ENCODE measurements around the gene VAC14. TPM values are rescaled to one million over a fixed set of nuclear protein-coding genes. Genes with fewer than 3 reads are reported as not detected.

VAC14 gene
- total RNA-seq, 1 experiment from 2014 or later = 21.3 TPM

DNA sequence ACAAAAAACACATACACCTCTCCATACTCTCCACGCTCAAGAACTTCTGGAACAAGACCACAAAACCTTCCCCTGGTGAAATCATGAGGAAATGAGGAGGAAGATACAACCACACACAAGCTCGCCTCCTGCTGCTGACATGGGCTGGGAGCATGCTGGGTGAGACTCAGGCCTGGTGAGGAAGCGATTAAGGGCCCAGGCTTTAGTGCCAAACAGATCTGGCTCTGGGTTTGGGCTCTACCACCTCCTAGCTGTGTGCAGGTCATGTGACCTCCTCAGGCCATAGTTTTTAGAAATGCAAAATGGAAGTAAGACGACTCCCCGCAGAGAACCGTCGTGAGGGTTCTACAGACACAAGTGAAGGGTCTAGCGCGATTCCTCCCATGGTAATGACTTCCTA lies 41.3 kb downstream of the VAC14 start:
- Histone ChIP-seq H3K4me3 (no peak overlapping the region), H3K9me3 (replicated peaks) (no peaks in the 10 kb centered on the region), H3K36me3 (no peaks in the 10 kb centered on the region), H3K27ac (no peak overlapping the region), H3K27me3 (no peaks in the 10 kb centered on the region), H3K4me1 (peaks cover 3% of the 10 kb centered on the region; the same call in 1 of the 2 replicates)
- no peak for DNase-seq

DNA sequence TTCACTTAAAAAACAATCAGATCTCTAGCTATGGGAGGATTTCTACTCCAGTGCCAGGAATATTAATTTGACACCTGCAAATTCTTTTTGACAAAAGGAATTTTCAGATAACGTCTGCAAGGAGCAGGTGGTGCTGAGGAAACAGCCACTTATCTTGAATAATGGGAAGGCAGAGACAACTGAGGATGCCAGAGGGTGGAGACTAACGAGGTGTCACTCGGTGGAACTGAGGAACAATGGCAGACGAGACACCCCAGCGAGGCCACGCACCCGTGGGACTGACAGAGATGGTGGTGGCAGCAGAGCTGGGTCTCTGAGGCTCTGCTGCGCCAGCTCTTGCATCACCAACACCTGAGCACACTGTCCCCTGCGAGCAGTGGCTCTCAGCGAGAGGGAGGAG lies 42.2 kb downstream of the VAC14 start:
- no peak overlapping the region for H3K4me3 ChIP-seq
- H3K27ac ChIP-seq = no peak overlapping the region
- no peaks in the 10 kb centered on the region for H3K36me3 ChIP-seq
- H3K9me3 ChIP-seq (replicated peaks) = no peaks in the 10 kb centered on the region
- H3K27me3 ChIP-seq = no peaks in the 10 kb centered on the region
- peaks cover 3% of the 10 kb centered on the region; the same call in 1 of the 2 replicates for H3K4me1 ChIP-seq
- DNase-seq = no peak

DNA sequence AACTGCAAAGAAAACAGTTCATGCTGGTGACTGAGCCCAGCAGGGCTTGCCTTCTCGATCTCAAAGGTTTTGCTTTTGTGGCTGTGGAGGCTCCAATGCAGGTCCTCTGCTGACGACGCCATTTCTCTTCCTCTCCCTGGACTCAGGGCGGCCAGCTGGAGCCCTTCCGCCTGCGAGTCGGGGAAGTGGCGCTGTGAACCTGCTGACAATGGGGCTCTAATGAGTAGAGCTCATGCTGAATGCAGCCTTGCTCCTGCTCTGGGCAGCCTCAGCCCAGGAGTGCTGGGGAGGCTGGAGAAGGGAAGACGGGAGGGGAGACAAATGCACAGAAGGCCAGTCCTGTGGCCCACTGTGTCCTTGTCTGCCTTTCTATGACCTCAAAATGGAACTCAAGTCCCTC lies 43.8 kb downstream of the VAC14 start:
- Histone ChIP-seq H3K27ac (no peak overlapping the region), H3K27me3 (no peaks in the 10 kb centered on the region), H3K4me3 (no peak overlapping the region), H3K36me3 (no peaks in the 10 kb centered on the region), H3K4me1 (peaks cover 3% of the 10 kb centered on the region; the same call in 1 of the 2 replicates), H3K9me3 (replicated peaks) (no peaks in the 10 kb centered on the region)
- DNase-seq = no peak

DNA sequence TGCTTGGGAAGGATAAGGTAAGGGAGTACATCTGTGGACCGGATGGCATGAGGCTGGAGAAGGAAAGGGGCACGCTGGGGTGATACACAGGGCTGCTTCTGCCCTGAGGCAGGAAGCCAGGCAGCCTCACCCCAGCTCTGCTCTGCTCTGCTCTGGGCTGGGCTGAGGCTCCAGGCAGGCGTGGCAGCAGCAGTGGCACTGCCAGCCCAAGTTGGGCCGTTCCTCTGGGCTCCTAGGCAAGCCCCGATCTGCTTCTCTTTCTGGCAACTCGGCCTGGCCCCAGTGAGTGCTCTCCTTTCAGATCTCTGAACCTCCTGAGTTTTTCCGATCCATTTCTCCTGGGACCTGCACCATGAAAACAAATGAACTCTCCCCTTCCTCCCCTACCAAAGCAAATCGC lies 44.9 kb downstream of the VAC14 start:
- no peak for DNase-seq
- no peak overlapping the region for H3K27ac ChIP-seq
- H3K4me1 ChIP-seq = no peaks in the 10 kb centered on the region
- H3K27me3 ChIP-seq = no peaks in the 10 kb centered on the region
- H3K36me3 ChIP-seq = no peaks in the 10 kb centered on the region
- no peaks in the 10 kb centered on the region for H3K9me3 ChIP-seq (replicated peaks)
- no peak overlapping the region for H3K4me3 ChIP-seq

DNA sequence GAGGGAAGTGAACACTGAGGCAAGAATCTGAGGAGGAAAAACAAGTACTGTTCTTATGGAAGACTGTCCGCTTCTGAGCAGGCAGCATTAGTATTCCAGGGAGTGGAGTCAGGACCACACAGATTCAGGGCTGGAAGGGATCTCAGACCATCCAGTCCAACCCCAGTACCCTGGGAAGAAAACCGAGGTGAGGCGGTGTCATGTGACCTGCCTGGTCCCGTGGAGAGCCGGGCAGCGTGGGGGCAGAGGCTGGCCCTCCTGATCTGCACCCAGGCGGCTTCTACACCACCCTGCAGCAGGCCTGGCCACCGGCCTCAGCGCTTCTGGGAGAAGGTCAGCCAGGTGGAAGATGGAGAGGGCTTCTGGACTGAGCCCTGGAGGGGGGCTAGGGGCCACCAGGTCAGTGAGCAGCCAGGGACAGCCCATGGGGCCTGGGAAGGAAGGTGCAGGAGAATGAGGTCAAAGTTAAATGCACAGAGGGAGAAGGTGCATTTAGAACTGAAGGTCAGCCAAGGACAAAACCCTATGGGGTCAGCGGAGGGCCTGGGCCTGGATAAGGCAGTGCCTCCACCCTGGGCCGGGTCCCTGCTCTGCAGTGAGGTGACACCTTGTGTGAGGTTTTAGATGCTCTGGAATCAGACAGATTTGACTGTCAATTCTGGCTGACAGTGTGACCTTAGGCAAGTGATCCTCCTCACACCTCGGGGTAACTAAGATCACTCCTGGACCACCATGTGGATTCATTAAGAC lies 45.9 kb downstream of the VAC14 start:
- no peak for DNase-seq
- Histone ChIP-seq H3K4me3 (no peak overlapping the region), H3K4me1 (no peaks in the 10 kb centered on the region), H3K27ac (no peak overlapping the region), H3K36me3 (no peaks in the 10 kb centered on the region), H3K27me3 (no peaks in the 10 kb centered on the region), H3K9me3 (replicated peaks) (no peaks in the 10 kb centered on the region)

DNA sequence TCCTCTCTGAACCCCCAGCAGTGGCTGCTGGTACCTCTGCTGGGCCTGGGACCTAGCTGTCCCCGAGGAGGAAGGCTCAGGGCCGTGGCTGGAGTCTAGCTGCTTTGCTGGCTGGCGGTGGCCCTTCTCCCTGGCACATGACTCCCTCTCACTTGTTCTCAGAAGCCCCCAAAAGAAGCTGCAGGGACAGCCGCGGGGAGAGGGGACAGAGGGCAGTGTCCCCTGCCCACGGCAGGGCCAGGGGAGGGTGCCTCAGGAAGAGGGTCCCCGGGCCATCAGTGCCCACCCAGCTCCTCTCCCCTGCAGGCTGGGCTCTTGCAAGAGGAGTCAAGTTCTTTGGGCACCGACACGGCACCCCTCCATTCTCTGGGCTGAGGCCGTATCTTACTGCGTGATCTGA lies 46.6 kb downstream of the VAC14 start:
- Histone ChIP-seq H3K36me3 (no peaks in the 10 kb centered on the region), H3K27ac (no peak overlapping the region), H3K27me3 (no peaks in the 10 kb centered on the region), H3K4me3 (no peak overlapping the region), H3K9me3 (replicated peaks) (no peaks in the 10 kb centered on the region), H3K4me1 (0 out of 2 replicates have a peak, but pooled peaks cover 1% of the 10 kb centered on the region)
- no peak for DNase-seq

DNA sequence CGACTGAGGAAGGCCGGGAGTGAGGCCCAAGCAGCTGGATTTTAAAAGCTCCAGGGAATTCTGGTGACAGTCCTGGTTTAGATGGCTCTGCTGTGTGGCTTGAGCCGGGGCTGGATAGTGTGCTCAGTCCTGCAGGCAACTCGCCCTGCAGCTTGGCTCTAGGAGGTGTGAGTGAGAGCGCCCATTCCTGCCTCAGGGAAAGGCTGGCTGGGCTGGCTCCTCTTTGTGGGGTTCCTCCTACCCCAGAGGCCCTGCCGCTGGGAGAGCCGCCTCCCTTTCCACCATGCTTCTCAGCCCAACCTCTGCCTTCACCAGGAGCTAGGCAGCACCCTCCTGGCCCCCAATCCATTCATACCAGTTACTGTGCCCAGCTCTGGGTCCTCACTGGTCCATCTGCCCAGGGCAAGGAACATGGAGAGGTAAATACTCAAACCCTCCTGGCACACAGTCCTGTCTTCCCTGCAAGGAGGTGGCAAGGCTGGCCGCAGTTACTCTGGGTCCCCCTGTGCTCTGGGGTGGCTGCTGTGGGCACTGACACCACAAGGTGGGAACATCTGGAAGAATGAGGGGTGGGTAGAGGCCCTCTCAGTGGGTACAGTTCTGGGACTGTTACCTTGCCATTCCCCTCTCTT lies 47.1 kb downstream of the VAC14 start:
- no peaks in the 10 kb centered on the region for H3K27me3 ChIP-seq
- no peak overlapping the region for H3K4me3 ChIP-seq
- no peak overlapping the region for H3K27ac ChIP-seq
- no peaks in the 10 kb centered on the region for H3K36me3 ChIP-seq
- no peaks in the 10 kb centered on the region for H3K9me3 ChIP-seq (replicated peaks)
- DNase-seq = no peak
- H3K4me1 ChIP-seq = peaks cover 6% of the 10 kb centered on the region

- DNase-seq = no peak
Measured at GRCh38 chr16:70753228-70753627, 47.7 kb downstream of the VAC14 start.

GRCh38 chr16:70752426-70752825 lies 48.5 kb downstream of the VAC14 start:
- peaks cover 20% of the 10 kb centered on the region for H3K4me1 ChIP-seq
- H3K4me3 ChIP-seq = no peak overlapping the region
- H3K27ac ChIP-seq = no peak overlapping the region
- no peaks in the 10 kb centered on the region for H3K9me3 ChIP-seq (replicated peaks)
- no peaks in the 10 kb centered on the region for H3K27me3 ChIP-seq
- H3K36me3 ChIP-seq = no peaks in the 10 kb centered on the region
- DNase-seq = no peak

More at GRCh38 chr16:70753228-70753627, 47.7 kb downstream of the VAC14 start:
- Histone ChIP-seq H3K36me3 (no peaks in the 10 kb centered on the region), H3K27ac (no peak overlapping the region), H3K27me3 (no peaks in the 10 kb centered on the region), H3K4me3 (no peak overlapping the region), H3K4me1 (peaks cover 12% of the 10 kb centered on the region), H3K9me3 (replicated peaks) (no peaks in the 10 kb centered on the region)

GRCh38 chr16:70751593-70751992 lies 49.4 kb downstream of the VAC14 start:
- no peaks in the 10 kb centered on the region for H3K27me3 ChIP-seq
- no peak overlapping the region for H3K27ac ChIP-seq
- H3K9me3 ChIP-seq (replicated peaks) = no peaks in the 10 kb centered on the region
- H3K4me1 ChIP-seq = peaks cover 28% of the 10 kb centered on the region
- no peak overlapping the region for H3K4me3 ChIP-seq
- H3K36me3 ChIP-seq = no peaks in the 10 kb centered on the region
- DNase-seq = no peak

GRCh38 chr16:70750893-70751467 lies 50.0 kb downstream of the VAC14 start:
- H3K27me3 ChIP-seq = no peaks in the 10 kb centered on the region
- H3K9me3 ChIP-seq (replicated peaks) = no peaks in the 10 kb centered on the region
- peaks cover 34% of the 10 kb centered on the region for H3K4me1 ChIP-seq
- no peak for DNase-seq
- H3K4me3 ChIP-seq = no peak overlapping the region
- no peak overlapping the region for H3K27ac ChIP-seq
- H3K36me3 ChIP-seq = no peaks in the 10 kb centered on the region

DNA sequence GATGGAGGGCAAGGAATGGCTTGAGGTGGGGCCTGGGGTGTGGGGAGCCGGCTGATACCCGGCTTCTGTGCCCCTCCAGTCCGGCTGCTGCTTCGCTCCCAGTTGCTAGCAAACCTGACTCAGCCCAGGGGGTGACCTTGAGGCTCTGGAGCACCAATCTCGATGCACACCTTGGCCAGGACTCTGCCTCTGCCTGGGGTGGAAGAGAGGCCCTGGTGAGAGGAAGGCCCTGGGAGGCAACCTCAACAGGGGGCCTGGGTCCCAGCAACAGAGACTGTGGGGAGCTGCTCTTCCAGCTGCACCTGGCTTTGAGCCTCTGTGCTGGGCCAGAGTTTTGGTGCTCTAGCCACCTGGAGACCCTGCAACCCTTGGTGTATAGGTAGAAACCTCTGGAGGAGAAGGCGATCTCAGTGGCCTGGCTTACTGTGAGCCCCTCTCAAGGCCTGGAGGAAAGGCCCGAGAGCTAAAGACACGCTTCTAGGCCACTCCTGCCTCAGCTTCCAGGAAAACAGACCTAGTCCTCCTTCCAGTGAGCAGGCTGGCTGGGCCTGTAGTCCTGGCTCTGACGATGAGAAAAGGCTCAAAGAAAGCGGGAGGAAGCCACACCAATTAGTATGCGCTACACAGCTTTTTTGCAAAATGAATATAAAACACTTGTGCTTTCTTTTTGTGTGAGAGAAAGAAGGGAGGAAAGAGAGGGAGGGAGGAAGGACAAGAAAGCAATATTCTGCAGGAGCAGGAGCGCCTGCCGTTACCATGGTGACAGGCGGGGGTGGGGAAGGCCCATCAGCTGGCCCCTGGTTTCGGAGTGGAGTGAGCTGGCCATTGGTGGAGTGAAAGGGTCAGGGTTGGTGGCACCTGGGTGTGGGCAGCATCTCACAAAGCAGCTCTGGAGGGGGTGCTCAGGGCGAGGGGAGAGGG lies 51.0 kb downstream of the VAC14 start:
- H3K27ac ChIP-seq = no peak overlapping the region

DNA sequence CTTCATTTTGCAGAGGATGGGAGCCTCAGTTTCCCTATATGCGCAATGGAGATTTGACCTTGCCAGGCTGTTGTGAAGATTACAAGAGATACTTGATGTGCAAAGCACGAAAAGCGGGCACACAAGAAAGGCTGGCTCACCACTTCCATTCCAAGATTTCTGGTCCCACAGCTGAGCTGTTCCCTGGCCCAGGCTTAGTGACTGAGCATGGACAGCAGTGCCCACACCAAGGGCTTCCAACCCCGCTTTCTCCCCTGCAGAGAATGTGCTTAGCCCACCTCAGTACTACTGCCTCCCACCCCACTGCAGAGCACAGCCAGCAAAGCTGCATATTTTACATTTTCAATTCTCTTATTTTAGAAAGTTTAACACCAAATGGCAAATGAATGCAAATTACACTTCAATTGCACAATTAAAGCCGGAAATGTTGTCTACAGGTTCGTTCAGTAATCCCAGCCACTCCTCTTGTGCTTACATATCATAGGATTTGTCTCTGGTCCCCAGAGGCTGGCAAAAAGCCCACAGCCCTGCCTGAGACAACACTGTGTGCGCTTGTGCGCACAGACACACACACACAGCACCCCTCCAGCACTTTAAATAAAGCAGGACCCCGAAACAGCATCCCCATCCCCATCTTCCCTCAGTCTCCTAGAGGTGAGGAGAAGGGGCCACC lies 51.8 kb downstream of the VAC14 start:
- Histone ChIP-seq H3K27me3 (no peaks in the 10 kb centered on the region), H3K4me3 (no peak overlapping the region), H3K36me3 (no peaks in the 10 kb centered on the region), H3K4me1 (peaks cover 41% of the 10 kb centered on the region), H3K27ac (no peak overlapping the region; the same call in 1 of the 2 replicates), H3K9me3 (replicated peaks) (no peaks in the 10 kb centered on the region)
- DNase-seq = no peak

More for the DNA sequence above, 51.0 kb downstream of the VAC14 start:
- H3K27me3 ChIP-seq = no peaks in the 10 kb centered on the region
- H3K4me1 ChIP-seq = peaks cover 41% of the 10 kb centered on the region
- no peaks in the 10 kb centered on the region for H3K36me3 ChIP-seq
- no peaks in the 10 kb centered on the region for H3K9me3 ChIP-seq (replicated peaks)
- no peak for DNase-seq
- H3K4me3 ChIP-seq = no peak overlapping the region
